Calu3 (cell line): ENCODE results near the gene SLC12A4. TPM values are rescaled to one million over a fixed set of nuclear protein-coding genes. Genes with fewer than 3 reads are reported as not detected.

Experiments used
- BruUV-seq: library from RNA; stranded (reverse); fragments of 400-500 nt; replicated peaks from 2 replicates; lab custom pipeline; 2021; lab: Mats Ljungman, UMichigan
- CTCF ChIA-PET: fragments of 300-600 bp; sonication (Branson Sonifier 250); formaldehyde crosslinking; loops from one replicate; lab custom pipeline; 2022; ENCODE audit warnings: antibody characterized with exemption; lab: Charles Lee
- DNase-seq: peaks from one replicate; pipeline ENCODE4 v3.0.0; 2022
- H3K27ac Mint-ChIP-seq: one replicate; pipeline ENCODE4 v1.8.0; 2022; ENCODE audit warnings: mixed read lengths; ENCODE audit not compliant: unreplicated experiment
- H3K27me3 Mint-ChIP-seq: one replicate; pipeline ENCODE4 v1.8.0; 2022; ENCODE audit warnings: mixed read lengths; ENCODE audit not compliant: unreplicated experiment
- H3K36me3 Mint-ChIP-seq: one replicate; pipeline ENCODE4 v1.8.0; 2022; ENCODE audit warnings: mild to moderate bottlenecking, moderate library complexity, mixed read lengths; ENCODE audit not compliant: insufficient read depth, unreplicated experiment
- H3K4me1 Mint-ChIP-seq: one replicate; pipeline ENCODE4 v1.8.0; 2022; ENCODE audit warnings: mild to moderate bottlenecking, low read depth, mixed read lengths; ENCODE audit not compliant: unreplicated experiment
- H3K4me3 Mint-ChIP-seq: one replicate; pipeline ENCODE4 v1.8.0; 2022; ENCODE audit warnings: mild to moderate bottlenecking, low read depth, moderate library complexity, mixed read lengths; ENCODE audit not compliant: unreplicated experiment
- H3K9me3 Mint-ChIP-seq: one replicate; pipeline ENCODE4 v1.8.0; 2022; ENCODE audit warnings: low read depth, mixed read lengths; ENCODE audit not compliant: unreplicated experiment
- intact Hi-C: fragments of 100-400 bp; cut with micrococcal nuclease; formaldehyde crosslinking; loops from one replicate; pipeline ENCODE4 v1.10.0; 2022; ENCODE audit not compliant: unreplicated experiment
- total RNA-seq: library from RNA; stranded (reverse); gene quantifications from 2 replicates; pipeline ENCODE4 v1.2.3, GENCODE V29; 2022
- TF ChIP-seq, protein P1 (sequence below): fragments of 200-600 bp; IDR thresholded peaks from one replicate; pipeline ENCODE4 v1.8.0; 2022; ENCODE audit warnings: antibody characterized with exemption; ENCODE audit not compliant: unreplicated experiment

Gene SLC12A4
- total RNA-seq, 1 experiment from 2014 or later = 38.0 TPM

DNA sequence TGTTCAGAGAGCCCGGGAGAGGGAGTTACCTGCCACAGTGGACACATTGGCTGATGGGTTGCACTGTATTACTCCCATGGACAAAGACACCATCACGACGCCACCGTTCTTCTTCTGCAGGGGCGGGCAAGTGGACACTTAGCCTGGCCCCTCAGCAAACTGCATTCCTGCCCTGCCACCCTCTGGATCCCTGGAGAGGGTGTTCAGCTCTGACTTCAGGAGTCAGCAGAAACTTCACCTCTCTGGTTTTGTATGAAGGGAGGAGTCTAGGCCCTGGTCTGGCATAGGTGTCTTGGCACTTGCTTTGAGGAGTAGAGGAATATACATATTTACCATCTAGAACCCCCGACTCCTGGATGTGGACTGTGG is 21.6 kb upstream of the SLC12A4 start:
- CTCF ChIA-PET = no interaction called here
- no TSS peak for BruUV-seq
- Mint-ChIP-seq H3K36me3 (no peaks in the 10 kb centered on the region), H3K4me3 (no peak overlapping the region), H3K4me1 (peaks cover 9% of the 10 kb centered on the region), H3K9me3 (no peaks in the 10 kb centered on the region), H3K27me3 (peaks cover 34% of the 10 kb centered on the region), H3K27ac (no peak overlapping the region)
- TF ChIP-seq, protein P1, sequence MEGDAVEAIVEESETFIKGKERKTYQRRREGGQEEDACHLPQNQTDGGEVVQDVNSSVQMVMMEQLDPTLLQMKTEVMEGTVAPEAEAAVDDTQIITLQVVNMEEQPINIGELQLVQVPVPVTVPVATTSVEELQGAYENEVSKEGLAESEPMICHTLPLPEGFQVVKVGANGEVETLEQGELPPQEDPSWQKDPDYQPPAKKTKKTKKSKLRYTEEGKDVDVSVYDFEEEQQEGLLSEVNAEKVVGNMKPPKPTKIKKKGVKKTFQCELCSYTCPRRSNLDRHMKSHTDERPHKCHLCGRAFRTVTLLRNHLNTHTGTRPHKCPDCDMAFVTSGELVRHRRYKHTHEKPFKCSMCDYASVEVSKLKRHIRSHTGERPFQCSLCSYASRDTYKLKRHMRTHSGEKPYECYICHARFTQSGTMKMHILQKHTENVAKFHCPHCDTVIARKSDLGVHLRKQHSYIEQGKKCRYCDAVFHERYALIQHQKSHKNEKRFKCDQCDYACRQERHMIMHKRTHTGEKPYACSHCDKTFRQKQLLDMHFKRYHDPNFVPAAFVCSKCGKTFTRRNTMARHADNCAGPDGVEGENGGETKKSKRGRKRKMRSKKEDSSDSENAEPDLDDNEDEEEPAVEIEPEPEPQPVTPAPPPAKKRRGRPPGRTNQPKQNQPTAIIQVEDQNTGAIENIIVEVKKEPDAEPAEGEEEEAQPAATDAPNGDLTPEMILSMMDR = no peak
- DNase-seq = no peak
- intact Hi-C loops = loop anchor here (10.0 kb wide), 1 partner anchor 235 kb away; no protein-coding TSS in a partner anchor

- peaks cover 34% of the 10 kb centered on the region for H3K27me3 Mint-ChIP-seq
- TF ChIP-seq, protein P1 = no peak
- no peak overlapping the region for H3K27ac Mint-ChIP-seq
- DNase-seq = no peak
- CTCF ChIA-PET = no interaction called here
- no peak overlapping the region for H3K4me3 Mint-ChIP-seq
- peaks cover 13% of the 10 kb centered on the region for H3K4me1 Mint-ChIP-seq
- BruUV-seq = no TSS peak
- H3K36me3 Mint-ChIP-seq = no peaks in the 10 kb centered on the region
- intact Hi-C loops = loop anchor here (10.0 kb wide), 1 partner anchor 235 kb away; no protein-coding TSS in a partner anchor
- no peaks in the 10 kb centered on the region for H3K9me3 Mint-ChIP-seq
Observed at GRCh38 chr16:67989322-67990017, 21.0 kb upstream of the SLC12A4 start.

DNA sequence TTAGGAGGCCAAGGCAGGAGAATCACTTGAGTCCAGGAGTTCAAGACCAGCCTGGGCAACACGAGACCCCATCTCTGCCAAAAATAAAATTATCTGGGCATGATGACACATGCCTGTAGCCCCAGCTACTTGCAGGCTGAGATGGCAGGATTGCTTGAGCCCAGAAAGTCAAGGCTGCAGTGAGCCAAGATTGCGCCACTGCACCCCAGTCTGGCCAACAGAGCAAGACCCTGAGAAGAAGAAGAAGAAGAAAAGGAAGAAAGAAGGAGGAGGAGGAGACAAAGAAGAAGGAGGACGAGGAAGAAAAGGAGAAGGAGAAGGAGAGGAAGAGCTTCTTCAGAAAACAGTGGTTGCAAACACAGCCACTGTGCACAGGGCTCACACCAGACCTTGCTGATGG is 20.2 kb upstream of the SLC12A4 start:
- CTCF ChIA-PET = no interaction called here
- peaks cover 11% of the 10 kb centered on the region for H3K4me1 Mint-ChIP-seq
- TF ChIP-seq, protein P1 = no peak
- no peaks in the 10 kb centered on the region for H3K9me3 Mint-ChIP-seq
- no peak overlapping the region for H3K4me3 Mint-ChIP-seq
- BruUV-seq = no TSS peak
- peaks cover 34% of the 10 kb centered on the region for H3K27me3 Mint-ChIP-seq
- H3K27ac Mint-ChIP-seq = no peak overlapping the region
- intact Hi-C loops = no loop called here
- no peaks in the 10 kb centered on the region for H3K36me3 Mint-ChIP-seq
- no peak for DNase-seq

GRCh38 chr16:67987460-67988160 is 19.2 kb upstream of the SLC12A4 start:
- CTCF ChIA-PET = no interaction called here
- no TSS peak for BruUV-seq
- H3K27ac Mint-ChIP-seq = no peak overlapping the region

More at GRCh38 chr16:67987460-67988160, 19.2 kb upstream of the SLC12A4 start:
- TF ChIP-seq, protein P1 = no peak
- intact Hi-C loops = no loop called here
- DNase-seq = no peak
- Mint-ChIP-seq H3K4me1 (peaks cover 7% of the 10 kb centered on the region), H3K27me3 (peaks cover 39% of the 10 kb centered on the region), H3K9me3 (no peaks in the 10 kb centered on the region), H3K4me3 (no peak overlapping the region), H3K36me3 (no peaks in the 10 kb centered on the region)
